H9 (cell line): Measurements from ENCODE around the gene ST13. TPM values are rescaled to one million over a fixed set of nuclear protein-coding genes. Genes with fewer than 3 reads are reported as not detected.

Experiments used
- DNase-seq: peaks from one replicate; pipeline ENCODE4 v3.0.0-alpha.2; 2017
- H2AFZ ChIP-seq: one replicate; pipeline ENCODE4 v1.6.1; 2013; ENCODE audit warnings: mild to moderate bottlenecking, low read length, control low read depth, moderate library complexity
- H2AK5ac ChIP-seq: 2 replicates; pipeline ENCODE4 v1.6.1; 2013; ENCODE audit warnings: low read length, control low read depth, mixed read lengths; ENCODE audit not compliant: insufficient read length
- H2BK120ac ChIP-seq: one replicate; pipeline ENCODE4 v1.6.1; 2013; ENCODE audit warnings: low read depth, mild to moderate bottlenecking, low read length, control low read depth, inconsistent platforms; ENCODE audit not compliant: poor library complexity, severe bottlenecking
- H2BK12ac ChIP-seq: 2 replicates; pipeline ENCODE4 v1.6.1; 2013; ENCODE audit warnings: low read length, control low read depth, mixed read lengths, low read depth; ENCODE audit not compliant: insufficient read length
- H2BK15ac ChIP-seq: 2 replicates; pipeline ENCODE4 v1.6.1; 2013; ENCODE audit warnings: low read depth, low read length, control low read depth
- H2BK20ac ChIP-seq: one replicate; pipeline ENCODE4 v1.6.1; 2013; ENCODE audit warnings: low read depth, mild to moderate bottlenecking, low read length, control low read depth, inconsistent platforms; ENCODE audit not compliant: poor library complexity, severe bottlenecking
- H2BK5ac ChIP-seq: 2 replicates; pipeline ENCODE4 v1.6.1; 2013; ENCODE audit warnings: low read length, control low read depth, mixed read lengths; ENCODE audit not compliant: insufficient read length
- H3K14ac ChIP-seq: 2 replicates; pipeline ENCODE4 v1.6.1; 2013; ENCODE audit warnings: low read length, control low read depth; ENCODE audit not compliant: insufficient read depth
- H3K18ac ChIP-seq: 2 replicates; pipeline ENCODE4 v1.6.1; 2013; ENCODE audit warnings: low read depth, mild to moderate bottlenecking, mixed read lengths, low read length, control low read depth; ENCODE audit not compliant: insufficient read length
- H3K23ac ChIP-seq: 2 replicates; pipeline ENCODE4 v1.6.1; 2013; ENCODE audit warnings: low read length, control low read depth, mixed read lengths, low read depth; ENCODE audit not compliant: insufficient read length
- H3K23me2 ChIP-seq: 2 replicates; pipeline ENCODE4 v1.6.1; 2013; ENCODE audit warnings: low read depth, mild to moderate bottlenecking, mixed read lengths, low read length, control low read depth; ENCODE audit not compliant: insufficient read length, poor library complexity, severe bottlenecking
- H3K27ac ChIP-seq: 2 replicates; pipeline ENCODE4 v1.5.1; 2013; ENCODE audit warnings: low read length, control low read depth, mixed read lengths, low read depth; ENCODE audit not compliant: insufficient read length
- H3K27me3 ChIP-seq: 2 replicates; pipeline ENCODE4 v1.6.1; 2013; ENCODE audit warnings: low read length, control low read depth, inconsistent platforms; ENCODE audit not compliant: insufficient read depth
- H3K4ac ChIP-seq: 2 replicates; pipeline ENCODE4 v1.6.1; 2013; ENCODE audit warnings: low read depth, mild to moderate bottlenecking, control low read depth, inconsistent platforms, low read length, moderate library complexity
- H3K4me1 ChIP-seq: 2 replicates; pipeline ENCODE4 v1.6.1; 2013; ENCODE audit warnings: low read length, control low read depth, inconsistent platforms; ENCODE audit not compliant: insufficient read depth
- H3K4me2 ChIP-seq: 2 replicates; pipeline ENCODE4 v1.6.1; 2013; ENCODE audit warnings: low read length, control low read depth, mixed read lengths; ENCODE audit not compliant: insufficient read length, insufficient read depth
- H3K56ac ChIP-seq: 2 replicates; pipeline ENCODE4 v1.6.1; 2013; ENCODE audit warnings: low read depth, mild to moderate bottlenecking, mixed read lengths, low read length, control low read depth; ENCODE audit not compliant: insufficient read length
- H3K79me1 ChIP-seq: 2 replicates; pipeline ENCODE4 v1.6.1; 2013; ENCODE audit warnings: low read depth, mild to moderate bottlenecking, moderate library complexity, low read length, control low read depth, inconsistent platforms; ENCODE audit not compliant: insufficient read depth, poor library complexity, severe bottlenecking
- H3K79me2 ChIP-seq: 2 replicates; pipeline ENCODE4 v1.6.1; 2013; ENCODE audit warnings: low read length, control low read depth, inconsistent platforms; ENCODE audit not compliant: insufficient read depth
- H3K9ac ChIP-seq: 2 replicates; pipeline ENCODE4 v1.6.1; 2013; ENCODE audit warnings: low read length, control low read depth, mixed read lengths; ENCODE audit not compliant: insufficient read length; ENCODE audit errors: extremely low read depth
- H3K9me3 ChIP-seq: one replicate; pipeline ENCODE4 v1.6.1; 2013; ENCODE audit warnings: low read depth, low read length, inconsistent platforms; ENCODE audit not compliant: control insufficient read depth
- H3T11ph ChIP-seq: one replicate; pipeline ENCODE4 v1.6.1; 2013; ENCODE audit warnings: mild to moderate bottlenecking, low read length, control low read depth, inconsistent platforms
- H4K20me1 ChIP-seq: one replicate; pipeline ENCODE4 v1.6.1; 2013; ENCODE audit not compliant: control insufficient read depth, insufficient read length, insufficient read depth
- H4K5ac ChIP-seq: 2 replicates; pipeline ENCODE4 v1.6.1; 2013; ENCODE audit warnings: low read depth, mild to moderate bottlenecking, mixed read lengths, low read length, control low read depth; ENCODE audit not compliant: insufficient read length
- H4K8ac ChIP-seq: replicated peaks from 2 replicates; pipeline ENCODE4 v1.6.1; 2013; ENCODE audit warnings: low read length, control low read depth, mixed read lengths, low read depth; ENCODE audit not compliant: insufficient read length
- H4K91ac ChIP-seq: 2 replicates; pipeline ENCODE4 v1.6.1; 2013; ENCODE audit warnings: low read depth, mild to moderate bottlenecking, moderate library complexity, mixed read lengths, low read length, control low read depth; ENCODE audit not compliant: insufficient read length
- H3K27ac Mint-ChIP-seq, 3 experiments: 2 replicates in 2 of 3; 3 replicates in 1 of 3; pipeline ENCODE4 v1.8.0; 2020 to 2021; ENCODE audit warnings: mixed read lengths in 3 of 3, mild to moderate bottlenecking in 1 of 3, moderate library complexity in 1 of 3
- H3K27me3 Mint-ChIP-seq: 2 replicates; pipeline ENCODE4 v1.8.0; 2021; ENCODE audit warnings: low read depth, mild to moderate bottlenecking, moderate library complexity, mixed read lengths
- H3K36me3 Mint-ChIP-seq, 3 experiments: 2 replicates in 2 of 3; 3 replicates in 1 of 3; pipeline ENCODE4 v1.8.0; 2020 to 2021; ENCODE audit warnings: low read depth in 3 of 3, mixed read lengths in 3 of 3; ENCODE audit not compliant: insufficient read depth in 1 of 3
- H3K4me1 Mint-ChIP-seq, 2 experiments: 2 replicates each; pipeline ENCODE4 v1.8.0; 2020; ENCODE audit warnings: mixed read lengths in 2 of 2
- H3K4me3 Mint-ChIP-seq, 2 experiments: 2 replicates in 1 of 2; 3 replicates in 1 of 2; pipeline ENCODE4 v1.8.0; 2020 to 2021; ENCODE audit warnings: mild to moderate bottlenecking in 2 of 2, mixed read lengths in 2 of 2, moderate library complexity in 1 of 2
- H3K9me3 Mint-ChIP-seq, 2 experiments: 2 replicates in 1 of 2; 3 replicates in 1 of 2; pipeline ENCODE4 v1.8.0; 2020; ENCODE audit warnings: mild to moderate bottlenecking in 2 of 2, mixed read lengths in 2 of 2, moderate library complexity in 1 of 2
- CTCF ChIP-seq: fragments of 200-600 bp; sonication (generic); conservative IDR thresholded peaks from 3 replicates; pipeline ENCODE4 v1.8.0; 2021; ENCODE audit warnings: antibody characterized with exemption, mild to moderate bottlenecking
- WGBS: extraction: QIAGEN DNeasy Blood & Tissue Kit; methylation state at CpG from one replicate; pipeline ENCODE4 v1.1.7; 2013; ENCODE audit warnings: missing lambda C conversion rate, low lambda C conversion rate, mixed read lengths; ENCODE audit not compliant: insufficient read length; ENCODE audit errors: extremely low coverage; 5-methylcytosine and 5-hydroxymethylcytosine counted together
- total RNA-seq: library from RNA; stranded (reverse); gene quantifications from 2 replicates; pipeline ENCODE4 v1.2.1, GENCODE V29; 2021

The ST13 gene
- total RNA-seq, 1 experiment from 2014 or later, result 353 TPM

DNA sequence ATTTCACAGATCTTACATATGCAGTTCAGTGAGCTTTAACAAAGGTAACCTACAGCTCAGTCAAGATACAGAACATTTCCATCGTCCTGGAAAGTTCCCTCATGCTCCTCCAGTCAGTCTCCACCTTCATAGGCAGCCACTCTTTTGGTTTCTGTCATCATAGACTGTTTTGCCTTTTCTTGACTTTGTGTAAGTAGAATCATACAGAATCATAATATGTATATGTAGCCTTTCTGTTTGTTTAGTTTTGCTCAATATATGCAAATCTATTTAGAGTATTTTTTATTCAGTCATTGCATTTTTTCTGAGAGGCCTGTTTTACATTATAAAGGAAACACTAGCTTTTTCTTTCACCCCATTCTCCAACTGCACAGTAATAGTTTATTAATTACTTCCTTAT lies 20.5 kb upstream of the ST13 start:
- Mint-ChIP-seq H3K27me3 (no peaks in the 10 kb centered on the region), H3K9me3 (no peaks in the 10 kb centered on the region), H3K4me3 (no peak overlapping the region), H3K27ac (no peak overlapping the region), H3K36me3 (peaks cover 1 to 8% (median 4%) of the 10 kb centered on the region in 3 experiments; a peak in 5 of 7 replicates), H3K4me1 (no peaks in the 10 kb centered on the region)
- Histone ChIP-seq H2AK5ac (no peak overlapping the region), H4K20me1 (no peaks in the 10 kb centered on the region), H3K4me2 (no peak overlapping the region), H3T11ph (no peak overlapping the region), H4K91ac (no peak overlapping the region), H4K5ac (no peak overlapping the region), H4K8ac (no peak overlapping the region), H2BK120ac (no peak overlapping the region), H3K23ac (no peak overlapping the region), H2BK12ac (no peak overlapping the region), H3K18ac (no peak overlapping the region), H3K23me2 (no peaks in the 10 kb centered on the region), H3K4me1 (no peaks in the 10 kb centered on the region), H3K27me3 (no peaks in the 10 kb centered on the region), H3K9me3 (no peaks in the 10 kb centered on the region), H3K4ac (no peak overlapping the region), H3K27ac (no peak overlapping the region), H3K56ac (no peak overlapping the region), H2BK15ac (no peak overlapping the region), H3K14ac (no peak overlapping the region), H3K79me1 (no peaks in the 10 kb centered on the region), H2BK20ac (no peak overlapping the region), H3K79me2 (no peaks in the 10 kb centered on the region), H2BK5ac (no peak overlapping the region), H3K9ac (no peak overlapping the region), H2AFZ (no peak overlapping the region)
- no peak for DNase-seq
- no CpG with 5 or more reads among the region's 1 CpG for WGBS
- TF ChIP-seq CTCF, result no peak
